Nephron progenitor cell (in vitro differentiated cells): Measurements from ENCODE around the gene THSD4.

Experiments
- DNase-seq: peaks from one replicate; pipeline ENCODE4 v3.0.0; 2021
- H3K27ac Mint-ChIP-seq: 2 replicates; pipeline ENCODE4 v1.8.0; 2021; ENCODE audit warnings: mild to moderate bottlenecking, moderate library complexity, mixed read lengths
- H3K27me3 Mint-ChIP-seq: 2 replicates; pipeline ENCODE4 v1.8.0; 2021; ENCODE audit warnings: mild to moderate bottlenecking, low read depth, mixed read lengths; ENCODE audit not compliant: poor library complexity
- H3K36me3 Mint-ChIP-seq: 2 replicates; pipeline ENCODE4 v1.8.0; 2021; ENCODE audit warnings: low read depth, mixed read lengths
- H3K4me1 Mint-ChIP-seq: 2 replicates; pipeline ENCODE4 v1.8.0; 2021; ENCODE audit warnings: mixed read lengths
- H3K4me3 Mint-ChIP-seq: 2 replicates; pipeline ENCODE4 v1.8.0; 2021; ENCODE audit warnings: mild to moderate bottlenecking, moderate library complexity, mixed read lengths
- H3K9me3 Mint-ChIP-seq: 2 replicates; pipeline ENCODE4 v1.8.0; 2021; ENCODE audit warnings: mild to moderate bottlenecking, moderate library complexity, mixed read lengths
- CTCF ChIP-seq: fragments of 200-600 bp; sonication (generic); IDR thresholded peaks from 2 replicates; pipeline ENCODE4 v1.5.0; 2021; ENCODE audit warnings: antibody characterized with exemption

The THSD4 gene

GRCh38 chr15:71701808-71702207, 586.5 kb downstream of the THSD4 start:
- DNase-seq = no peak
- H3K4me1 Mint-ChIP-seq = peaks cover 16% of the 10 kb centered on the region
- H3K4me3 Mint-ChIP-seq = no peak overlapping the region
- H3K9me3 Mint-ChIP-seq = peaks cover 4% of the 10 kb centered on the region
- H3K27me3 Mint-ChIP-seq = peaks cover 11% of the 10 kb centered on the region
- H3K27ac Mint-ChIP-seq = no peak overlapping the region
- TF ChIP-seq CTCF = no peak
- peaks cover 8% of the 10 kb centered on the region for H3K36me3 Mint-ChIP-seq

- peaks cover 11% of the 10 kb centered on the region for H3K27me3 Mint-ChIP-seq
Observed at GRCh38 chr15:71702496-71702895, 587.2 kb downstream of the THSD4 start.

GRCh38 chr15:71705151-71705550, 589.9 kb downstream of the THSD4 start:
- DNase-seq = no peak
- no peak overlapping the region for H3K27ac Mint-ChIP-seq
- H3K9me3 Mint-ChIP-seq = no peaks in the 10 kb centered on the region
- no peak for TF ChIP-seq CTCF
- peaks cover 8% of the 10 kb centered on the region for H3K36me3 Mint-ChIP-seq
- peaks cover 43% of the 10 kb centered on the region for H3K4me1 Mint-ChIP-seq
- peaks cover 3% of the 10 kb centered on the region for H3K27me3 Mint-ChIP-seq
- H3K4me3 Mint-ChIP-seq = no peak overlapping the region

More at GRCh38 chr15:71702496-71702895, 587.2 kb downstream of the THSD4 start:
- Mint-ChIP-seq H3K9me3 (peaks cover 4% of the 10 kb centered on the region), H3K27ac (no peak overlapping the region), H3K4me1 (peaks cover 20% of the 10 kb centered on the region), H3K4me3 (no peak overlapping the region), H3K36me3 (peaks cover 8% of the 10 kb centered on the region)
- no peak for TF ChIP-seq CTCF
- DNase-seq = no peak

GRCh38 chr15:71706461-71707229, 591.4 kb downstream of the THSD4 start:
- Mint-ChIP-seq H3K4me1 (peaks cover 43% of the 10 kb centered on the region), H3K4me3 (no peak overlapping the region), H3K9me3 (no peaks in the 10 kb centered on the region), H3K36me3 (peaks cover 8% of the 10 kb centered on the region), H3K27me3 (peaks cover 3% of the 10 kb centered on the region), H3K27ac (no peak overlapping the region)
- TF ChIP-seq CTCF = no peak
- DNase-seq = no peak

- Mint-ChIP-seq H3K27me3 (peaks cover 3% of the 10 kb centered on the region), H3K9me3 (no peaks in the 10 kb centered on the region), H3K36me3 (peaks cover 8% of the 10 kb centered on the region), H3K4me3 (no peak overlapping the region), H3K27ac (no peak overlapping the region), H3K4me1 (peaks cover 47% of the 10 kb centered on the region)
- TF ChIP-seq CTCF = no peak
- no peak for DNase-seq
Observed at GRCh38 chr15:71707230-71708050, 592.2 kb downstream of the THSD4 start.
